ENCODE results near the gene SPECC1L. TPM values are rescaled to one million over a fixed set of nuclear protein-coding genes. Genes with fewer than 3 reads are reported as not detected.

The SPECC1L gene
- total RNA-seq, 1 donor from 2014 or later: 69.9 TPM

GRCh38 chr22:24359452-24360120 is 89.0 kb downstream of the SPECC1L start:
- no peak for TF ChIP-seq CTCF (IDR thresholded peaks at IDR 0.05)
- no peak overlapping the region for H3K4me3 ChIP-seq
- H3K9me3 ChIP-seq: no peaks in the 10 kb centered on the region
- peaks cover 34% of the 10 kb centered on the region for H3K4me1 ChIP-seq
- intact Hi-C loops (cut with DNase I): no loop called here
- peak overlapping the region; percentile 38 for H3K27ac ChIP-seq
- peaks cover 69% of the 10 kb centered on the region for H3K36me3 ChIP-seq
- DNase-seq (no peak), ATAC-seq (no peak)
- H3K27me3 ChIP-seq (ENCODE audit: low read depth): no peaks in the 10 kb centered on the region

- no peak overlapping the region for H3K4me3 ChIP-seq
- DNase-seq (no peak), ATAC-seq (no peak)
- peaks cover 34% of the 10 kb centered on the region for H3K4me1 ChIP-seq
- no peak for TF ChIP-seq CTCF (IDR thresholded peaks at IDR 0.05)
- H3K27ac ChIP-seq: no peak overlapping the region
- peaks cover 86% of the 10 kb centered on the region for H3K36me3 ChIP-seq
- H3K27me3 ChIP-seq (ENCODE audit: low read depth): no peaks in the 10 kb centered on the region
- intact Hi-C loops (cut with DNase I): no loop called here
- H3K9me3 ChIP-seq: no peaks in the 10 kb centered on the region
Observed at GRCh38 chr22:24361976-24362646, 91.5 kb downstream of the SPECC1L start.

- Histone ChIP-seq H3K27ac (no peak overlapping the region), H3K36me3 (peaks cover 93% of the 10 kb centered on the region), H3K9me3 (no peaks in the 10 kb centered on the region), H3K4me1 (peaks cover 38% of the 10 kb centered on the region), H3K4me3 (no peak overlapping the region), H3K27me3 (ENCODE audit: low read depth) (no peaks in the 10 kb centered on the region)
- no peak for TF ChIP-seq CTCF (IDR thresholded peaks at IDR 0.05)
- no peak for DNase-seq
- intact Hi-C loops (cut with DNase I): no loop called here
- ATAC-seq: no peak
Observed at GRCh38 chr22:24363243-24363642, 92.6 kb downstream of the SPECC1L start.

- no peak overlapping the region for H3K27ac ChIP-seq
- intact Hi-C loops (cut with DNase I): no loop called here
Observed at GRCh38 chr22:24366701-24367100, 96.1 kb downstream of the SPECC1L start.

GRCh38 chr22:24367841-24368240 is 97.2 kb downstream of the SPECC1L start:
- Histone ChIP-seq H3K4me3 (no peak overlapping the region), H3K4me1 (peaks cover 13% of the 10 kb centered on the region), H3K27ac (no peak overlapping the region), H3K9me3 (no peaks in the 10 kb centered on the region), H3K27me3 (ENCODE audit: low read depth) (no peaks in the 10 kb centered on the region), H3K36me3 (peaks cover 100% of the 10 kb centered on the region)
- no peak for ATAC-seq
- DNase-seq: no peak
- no peak for TF ChIP-seq CTCF (IDR thresholded peaks at IDR 0.05)
- intact Hi-C loops (cut with DNase I): no loop called here

More at GRCh38 chr22:24366701-24367100, 96.1 kb downstream of the SPECC1L start:
- Histone ChIP-seq H3K9me3 (no peaks in the 10 kb centered on the region), H3K27me3 (ENCODE audit: low read depth) (no peaks in the 10 kb centered on the region), H3K4me3 (no peak overlapping the region), H3K36me3 (peaks cover 100% of the 10 kb centered on the region), H3K4me1 (peaks cover 20% of the 10 kb centered on the region)
- ATAC-seq: no peak
- DNase-seq: no peak
- TF ChIP-seq CTCF (IDR thresholded peaks at IDR 0.05): no peak
